GM18870 (cell line): ENCODE results near the gene GRIK4.

Source experiments
- ATAC-seq: cut with Tn5 transposase; IDR thresholded peaks from one replicate; pipeline ENCODE4 v1.9.1; 2021; ENCODE audit warnings: moderate library complexity; ENCODE audit not compliant: unreplicated experiment

GRIK4 gene

DNA sequence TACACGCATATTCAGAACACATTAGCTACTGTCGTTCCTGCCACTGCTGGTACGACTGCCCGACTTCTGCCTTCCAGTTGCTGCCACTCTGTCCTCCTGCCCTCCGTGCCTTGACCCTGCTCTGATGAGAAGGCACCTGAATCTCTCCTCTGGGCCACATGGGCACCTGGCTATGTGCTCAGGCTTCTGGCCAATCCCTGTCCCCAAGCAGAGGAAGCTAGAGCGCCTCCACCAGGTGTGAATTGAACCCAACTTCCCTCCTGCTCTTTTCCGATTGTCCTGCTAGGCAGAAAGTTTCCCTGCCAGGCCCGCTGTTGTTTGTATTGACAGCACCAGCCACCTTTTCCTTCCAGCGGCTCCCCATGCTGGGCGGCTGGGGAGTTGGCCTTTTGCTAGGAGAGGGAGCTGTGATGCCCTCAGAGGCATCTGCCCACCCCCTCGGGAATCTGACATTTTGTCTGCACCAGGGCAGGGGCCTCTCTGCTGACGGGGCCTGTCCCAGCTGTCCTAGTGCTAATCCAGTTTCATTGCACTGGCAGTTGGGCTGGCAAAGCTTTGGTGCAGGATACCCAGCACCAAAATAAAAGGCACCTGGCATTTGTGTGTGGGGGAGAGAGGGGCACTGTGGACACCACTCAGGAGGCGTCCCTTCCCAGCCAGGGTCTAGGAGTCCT, 118.0 kb downstream of the GRIK4 start:
- ATAC-seq, result no peak

DNA sequence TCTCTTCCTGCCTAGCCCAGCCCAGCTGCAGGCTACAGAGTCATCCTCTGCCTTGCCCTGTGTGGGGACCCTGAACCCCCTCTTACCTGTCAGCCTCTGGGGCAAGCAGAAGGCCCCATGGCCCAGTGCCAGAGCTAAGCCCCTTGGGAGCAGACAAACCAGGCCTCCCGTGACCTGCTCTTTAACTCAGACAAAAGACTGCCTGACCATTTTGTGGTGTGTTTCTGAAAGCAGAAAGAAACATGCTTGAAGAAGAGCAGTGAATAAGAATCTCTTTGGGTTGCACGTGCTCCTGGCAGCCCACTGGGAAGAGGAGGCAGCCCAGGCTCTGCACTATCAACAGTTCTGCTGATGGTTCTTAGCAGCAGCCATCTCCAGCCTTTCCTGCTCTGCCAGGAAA, 118.6 kb downstream of the GRIK4 start:
- no peak for ATAC-seq

DNA sequence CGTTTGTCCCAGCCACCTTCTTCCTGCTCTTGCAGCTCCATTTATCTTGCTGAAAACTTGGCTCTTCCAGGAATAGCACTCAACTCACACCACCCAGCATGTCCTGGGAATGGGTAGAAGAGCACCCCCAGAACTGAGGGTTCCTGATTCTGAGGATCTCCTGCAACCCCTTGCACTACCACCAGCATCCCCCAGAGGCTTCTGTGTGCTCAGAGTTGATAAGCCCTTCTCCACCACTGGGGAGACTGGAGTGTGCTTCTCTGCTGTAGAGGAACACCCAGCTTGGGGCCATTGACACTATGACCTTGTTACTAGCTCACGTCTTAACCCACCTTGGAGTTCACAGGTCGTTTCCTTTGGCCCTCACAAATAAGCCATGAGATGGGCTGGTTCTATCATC, 121.0 kb downstream of the GRIK4 start:
- ATAC-seq, result no peak

DNA sequence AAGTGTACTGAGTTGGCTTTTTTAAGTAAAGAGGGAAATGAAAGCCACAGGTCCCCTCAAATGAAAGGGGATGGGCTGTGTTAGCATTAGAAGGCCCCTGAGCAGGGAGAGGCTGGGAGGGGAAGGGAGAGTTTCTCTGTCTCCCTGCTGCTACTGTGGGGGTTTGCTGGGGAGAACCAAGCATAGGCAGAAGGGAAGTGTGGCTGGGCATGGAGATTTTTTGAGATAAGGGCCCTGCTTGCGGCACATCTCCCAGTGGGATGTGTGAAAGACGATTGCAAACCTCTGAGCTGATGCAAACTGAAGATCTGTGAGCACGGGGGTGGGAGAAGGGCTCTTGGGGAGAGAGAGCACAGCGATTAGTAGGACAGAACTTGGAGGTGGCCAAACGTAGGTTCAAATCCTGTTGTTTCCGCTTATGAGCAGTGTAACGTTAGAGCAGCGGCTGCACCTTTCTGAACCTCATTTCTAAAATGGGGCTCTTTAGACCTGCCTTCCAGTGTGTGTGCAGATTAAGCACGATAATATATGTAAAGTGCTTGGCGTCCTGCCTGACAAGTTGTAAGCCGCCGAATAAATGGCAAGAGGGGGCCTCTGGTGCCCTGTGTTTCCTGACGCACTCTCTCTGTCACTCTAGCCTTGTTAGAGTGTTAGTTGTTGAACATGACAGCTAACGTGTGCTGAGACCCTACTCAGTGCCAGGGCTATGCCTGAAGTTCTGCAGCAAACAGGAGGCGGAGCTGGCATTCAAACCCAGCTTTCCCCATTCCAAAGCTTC, 122.3 kb downstream of the GRIK4 start:
- ATAC-seq, result no peak

DNA sequence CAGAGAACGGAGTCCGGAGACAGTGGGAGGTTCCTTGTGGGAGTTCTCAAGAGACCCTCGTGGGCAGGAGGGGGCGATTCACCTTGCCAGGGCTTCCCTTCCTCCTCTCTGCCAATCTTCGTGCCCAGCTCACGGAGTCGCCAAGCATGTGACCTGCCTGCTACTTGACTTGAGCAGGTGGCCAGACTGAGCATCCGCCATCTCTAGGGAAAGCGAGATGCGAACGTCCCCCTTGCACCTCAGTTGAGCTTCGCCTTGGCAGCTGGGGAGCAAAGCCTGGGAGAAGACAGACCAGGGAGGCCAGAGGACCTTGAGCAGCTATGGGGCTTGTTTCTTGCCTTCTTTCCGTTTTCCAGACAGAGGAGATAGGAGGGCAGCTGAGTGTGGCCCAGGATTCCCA, 123.2 kb downstream of the GRIK4 start:
- ATAC-seq, result no peak

DNA sequence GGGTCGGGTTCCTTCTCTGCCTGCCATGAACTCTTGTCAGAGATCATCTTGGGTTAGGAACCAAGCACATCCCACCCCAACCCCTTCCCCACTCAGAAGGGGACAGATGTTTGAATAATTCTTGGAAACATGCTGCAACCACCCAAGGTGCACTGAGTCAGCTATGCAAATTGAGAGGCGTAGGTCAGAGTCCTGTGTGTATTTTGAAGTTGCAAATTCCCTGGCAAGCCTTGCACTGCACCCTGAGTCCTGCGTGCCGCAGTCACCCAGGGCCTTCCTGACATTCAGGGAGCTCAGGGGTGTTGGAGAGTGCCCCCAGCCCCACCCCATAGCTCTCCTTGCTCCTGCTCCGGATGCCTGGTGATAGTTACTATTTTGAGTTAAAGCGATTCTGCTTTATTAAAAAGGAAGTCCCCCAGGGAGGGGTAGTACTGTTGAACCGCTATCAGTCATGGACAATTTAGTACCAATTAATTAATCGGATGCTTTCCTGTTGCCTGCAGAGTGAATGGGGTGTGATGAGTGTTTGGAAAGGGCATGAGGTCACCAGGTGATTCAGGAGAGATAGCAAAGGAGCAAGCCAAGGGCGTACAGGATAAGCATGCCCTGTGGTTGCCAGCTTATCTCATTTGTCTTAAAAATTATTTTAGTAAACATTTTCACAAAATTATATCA, 123.7 kb downstream of the GRIK4 start:
- ATAC-seq, result no peak

DNA sequence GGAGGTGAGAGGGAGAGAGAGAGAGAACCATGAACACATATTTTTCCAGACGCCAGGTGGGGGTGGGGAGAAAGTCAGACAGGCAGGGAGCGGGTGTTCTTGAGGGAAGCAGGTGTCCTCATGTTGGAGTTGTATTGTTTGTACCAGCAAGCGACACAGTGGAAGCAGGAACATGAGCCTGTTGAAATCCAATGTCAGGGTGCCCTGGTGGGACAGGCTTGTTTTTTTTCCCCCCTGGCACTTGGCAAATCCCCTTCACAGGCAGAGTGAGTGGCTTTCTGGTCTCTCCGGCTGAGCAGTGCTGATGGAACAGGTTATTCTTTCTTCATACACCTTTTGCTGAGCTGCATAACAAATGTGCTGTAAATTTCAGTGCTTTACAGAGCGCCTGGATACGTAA, 125.6 kb downstream of the GRIK4 start:
- ATAC-seq, result no peak

DNA sequence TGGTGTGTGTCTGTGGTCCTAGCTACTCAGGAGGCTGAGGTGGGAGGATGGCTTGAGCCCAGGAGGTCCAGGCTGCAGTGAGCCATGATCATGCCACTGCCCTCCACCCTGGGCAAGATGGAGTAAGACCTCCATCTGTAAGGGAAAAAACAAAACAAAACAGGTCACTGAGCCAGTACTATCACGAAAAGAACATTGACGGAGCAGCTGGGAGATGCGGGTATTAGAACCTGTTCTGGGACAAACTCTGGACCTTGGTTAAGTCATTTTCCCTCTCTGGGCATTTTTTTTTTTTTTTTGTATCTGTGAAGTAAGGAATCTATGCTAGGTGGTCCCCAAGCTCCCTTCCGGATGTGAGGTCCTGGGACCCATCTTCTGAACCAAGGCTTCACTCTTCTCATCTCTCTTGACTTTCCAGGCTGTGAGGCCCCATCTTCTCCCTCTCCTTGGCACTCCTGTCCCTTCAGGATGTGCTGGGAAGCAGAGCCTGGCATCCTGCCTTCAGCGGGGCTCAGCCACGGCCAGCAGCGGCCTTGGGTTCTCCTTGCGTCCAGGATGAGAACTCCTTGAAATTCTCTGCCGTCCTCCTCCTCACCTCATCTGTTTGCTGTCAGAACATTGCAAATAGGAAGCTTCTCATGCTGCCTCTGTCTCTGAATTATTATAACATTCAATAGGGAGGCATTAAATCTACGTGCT, 130.8 kb downstream of the GRIK4 start:
- ATAC-seq, result no peak

DNA sequence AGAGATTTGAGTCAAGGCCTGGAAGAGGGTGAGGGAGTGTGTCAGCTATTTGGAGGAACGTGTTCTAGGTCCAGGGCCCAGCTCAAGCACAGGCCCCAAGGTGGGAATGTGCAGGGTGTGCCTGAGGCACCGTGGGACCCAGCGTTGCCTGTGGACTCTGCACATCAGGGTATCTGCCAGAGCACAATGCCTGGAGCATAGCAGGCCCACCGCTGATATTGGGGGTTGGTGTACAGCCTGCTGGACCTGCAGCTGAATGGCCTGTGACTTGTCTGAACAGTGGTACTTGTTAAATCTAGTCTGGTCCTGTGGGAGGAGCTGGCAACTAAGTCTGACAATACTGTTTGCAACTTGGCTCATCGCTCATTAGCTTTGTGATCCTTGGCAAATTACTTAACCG, 131.7 kb downstream of the GRIK4 start:
- no peak for ATAC-seq

DNA sequence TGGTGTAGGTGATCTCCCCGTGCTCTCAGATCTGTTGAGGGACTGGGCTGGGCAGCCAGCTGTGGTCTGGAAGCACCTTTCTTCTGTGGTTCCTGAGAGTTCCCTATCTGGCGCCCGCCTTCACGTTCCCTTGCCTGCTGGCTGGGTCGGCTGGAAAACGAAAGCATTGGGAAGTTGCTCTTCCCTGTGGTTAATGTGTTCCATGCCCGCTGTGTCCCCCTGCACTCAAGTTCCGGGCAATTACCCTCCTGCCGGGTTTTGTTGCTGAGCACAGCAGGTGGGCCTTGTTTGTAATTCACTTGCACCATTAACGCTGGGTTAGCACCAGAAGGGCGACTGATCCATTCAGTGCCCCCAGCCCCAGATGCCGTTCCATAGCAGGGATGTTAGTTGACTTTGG, 134.1 kb downstream of the GRIK4 start:
- no peak for ATAC-seq

DNA sequence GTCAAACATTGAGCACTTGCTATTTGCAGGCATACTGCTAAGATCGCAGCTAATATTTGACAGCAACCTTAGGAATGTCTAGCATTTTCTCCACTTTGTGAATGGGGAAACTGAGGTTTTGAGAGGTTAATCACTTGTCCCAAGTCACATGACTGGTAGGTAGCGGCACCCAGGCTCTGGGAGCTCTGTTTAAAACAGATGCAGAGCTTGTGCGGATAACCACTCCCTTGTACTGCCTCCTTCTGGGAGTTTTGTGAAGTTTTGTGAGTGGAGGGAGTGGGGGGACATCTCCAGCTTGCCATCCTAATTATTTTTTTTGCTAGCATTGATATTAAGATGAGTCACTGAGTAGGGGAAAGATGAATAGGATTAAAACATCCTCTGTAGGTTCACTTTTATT, 134.7 kb downstream of the GRIK4 start:
- ATAC-seq, result no peak

DNA sequence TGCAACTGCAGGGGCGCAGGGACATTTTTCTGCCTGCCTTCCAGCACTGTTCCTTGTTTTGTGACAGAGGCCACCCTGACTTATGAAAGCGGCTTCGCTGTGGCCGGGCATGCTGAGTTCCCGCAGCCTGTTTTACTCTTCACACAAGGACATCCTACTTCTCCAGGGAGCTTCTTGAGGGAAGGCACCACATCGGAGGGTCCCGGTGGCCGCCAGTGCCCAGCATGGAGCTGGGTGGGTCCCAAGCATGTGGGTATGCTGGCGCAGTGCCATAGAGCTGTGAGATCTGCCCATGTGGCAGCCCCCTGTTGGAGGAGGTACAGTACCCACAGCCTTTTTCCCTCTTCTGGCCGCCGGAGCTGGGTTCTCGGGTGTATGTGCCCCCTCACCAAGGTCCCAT, 136.1 kb downstream of the GRIK4 start:
- no peak for ATAC-seq

DNA sequence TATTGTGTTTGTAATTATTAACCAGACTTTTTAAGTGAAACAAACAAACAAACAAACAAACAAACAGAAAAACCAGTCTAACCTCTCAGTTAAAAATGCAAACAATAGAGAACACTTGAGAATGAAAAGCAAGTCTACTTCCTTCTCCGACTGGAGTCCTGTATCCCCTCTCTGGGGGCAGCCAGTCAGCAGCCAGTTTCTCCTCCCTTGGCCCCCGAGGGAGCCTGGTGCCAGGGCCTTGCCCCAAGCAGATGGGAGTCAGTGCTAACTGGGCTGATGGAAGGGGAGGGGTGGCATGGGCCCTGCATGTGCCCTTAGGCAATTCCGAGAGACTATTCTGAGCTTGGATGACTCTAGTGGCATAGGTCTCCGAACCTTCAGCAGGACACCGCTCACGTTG, 137.2 kb downstream of the GRIK4 start:
- no peak for ATAC-seq

DNA sequence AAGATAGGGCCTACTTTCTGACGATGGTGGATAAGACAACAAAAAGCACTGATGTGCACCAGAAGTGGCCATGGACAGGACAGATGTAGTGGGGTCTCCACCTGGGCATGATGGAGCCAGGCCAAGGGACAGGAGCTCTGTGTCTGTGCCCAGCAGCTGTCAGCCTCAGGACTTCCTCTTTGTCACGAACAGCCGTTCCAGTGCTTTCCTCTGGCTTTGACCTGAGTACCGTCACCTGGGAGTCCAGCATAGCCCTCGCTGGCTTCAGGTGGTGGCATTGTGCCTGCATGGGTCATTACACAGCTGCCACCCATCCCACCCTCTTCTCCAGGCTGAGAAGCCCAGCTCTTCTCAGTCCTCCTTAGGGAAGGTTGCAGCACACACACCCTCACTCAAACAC, 137.8 kb downstream of the GRIK4 start:
- no peak for ATAC-seq

DNA sequence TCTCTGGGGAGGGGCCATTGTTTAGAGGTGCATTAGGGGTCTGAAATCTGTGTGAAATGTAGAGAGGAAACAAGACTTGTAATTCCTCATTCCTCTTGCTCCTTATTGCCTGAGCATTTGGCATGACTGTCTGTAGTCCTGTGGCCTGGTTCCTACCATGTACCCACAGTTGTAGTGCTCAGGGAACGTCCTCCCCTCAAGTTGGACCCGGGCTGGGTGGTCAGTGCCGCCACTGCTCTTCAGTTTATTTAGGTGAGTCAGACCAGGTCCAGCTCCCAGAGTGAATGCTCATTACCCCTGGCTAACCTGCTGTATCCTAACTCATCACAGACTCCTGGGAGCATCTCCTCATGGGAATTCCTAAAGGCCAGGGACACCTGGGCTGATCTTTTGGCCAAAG, 139.8 kb downstream of the GRIK4 start:
- no peak for ATAC-seq

DNA sequence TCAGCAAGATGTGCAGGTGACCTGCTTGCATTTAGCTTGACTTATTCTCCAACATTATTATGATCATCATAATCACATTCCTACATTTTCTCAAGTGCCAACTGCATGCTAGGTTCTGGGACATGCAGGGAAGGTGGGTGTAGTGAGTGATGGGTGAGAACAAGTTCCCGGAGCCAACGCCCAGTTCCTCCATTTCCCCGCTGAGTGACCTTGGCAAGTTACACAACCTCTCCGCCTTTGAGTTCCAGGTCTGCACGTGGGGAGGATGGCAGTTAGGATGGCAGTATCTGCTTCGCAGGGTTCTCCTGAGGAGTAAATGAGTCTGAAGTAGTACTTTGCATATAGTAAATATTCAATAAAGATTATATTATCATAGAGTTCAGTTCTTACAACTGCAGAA, 140.3 kb downstream of the GRIK4 start:
- ATAC-seq, result no peak

DNA sequence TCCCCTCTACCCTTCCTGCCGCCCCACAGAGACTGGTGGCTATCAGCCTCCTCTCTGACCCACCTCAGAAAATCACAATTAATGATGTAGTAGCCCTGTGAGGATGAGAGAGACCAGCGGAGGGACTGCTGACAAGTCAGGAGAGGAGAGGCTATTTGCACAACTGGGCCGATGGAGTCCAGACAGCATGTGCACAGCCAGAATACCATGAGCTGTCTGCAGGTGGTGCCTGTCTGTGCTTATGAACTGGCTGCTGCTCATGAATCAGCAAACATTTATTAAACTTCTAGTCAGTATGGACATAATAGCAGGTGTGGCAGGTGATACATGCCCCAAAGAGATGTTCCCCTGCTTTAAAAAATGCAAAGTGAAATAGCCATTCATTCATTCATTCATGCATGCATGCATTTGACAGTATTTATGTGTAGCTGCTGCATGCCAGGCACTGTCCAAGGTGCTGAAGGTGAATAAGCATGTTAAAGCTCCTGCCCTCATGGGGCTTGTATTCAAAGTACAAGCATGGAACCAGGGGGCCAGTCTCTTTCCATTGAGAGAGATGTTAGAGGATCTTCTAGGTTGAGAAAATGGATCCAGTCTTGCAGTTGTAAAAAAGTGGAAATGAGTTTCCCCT, 141.3 kb downstream of the GRIK4 start:
- ATAC-seq, result no peak

DNA sequence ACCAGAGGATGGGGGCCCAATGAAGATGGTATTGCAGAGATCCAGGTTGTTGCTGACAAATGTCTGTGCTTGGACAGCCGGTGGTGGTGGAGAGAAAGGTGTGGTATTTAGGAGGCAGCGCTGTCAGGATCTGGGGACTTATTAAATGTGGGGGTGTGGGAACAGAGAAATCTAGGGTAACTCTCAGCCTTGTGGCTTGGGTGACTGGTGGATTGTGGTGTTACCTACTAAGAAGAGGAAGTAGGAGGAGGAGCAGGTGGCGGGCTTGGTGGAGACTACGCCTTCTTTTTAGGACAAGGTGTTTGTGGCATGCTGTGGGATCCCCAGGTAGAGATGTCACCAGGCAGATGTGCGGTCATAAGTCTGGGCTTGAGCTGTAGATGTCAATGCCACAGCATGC, 144.0 kb downstream of the GRIK4 start:
- ATAC-seq, result no peak

DNA sequence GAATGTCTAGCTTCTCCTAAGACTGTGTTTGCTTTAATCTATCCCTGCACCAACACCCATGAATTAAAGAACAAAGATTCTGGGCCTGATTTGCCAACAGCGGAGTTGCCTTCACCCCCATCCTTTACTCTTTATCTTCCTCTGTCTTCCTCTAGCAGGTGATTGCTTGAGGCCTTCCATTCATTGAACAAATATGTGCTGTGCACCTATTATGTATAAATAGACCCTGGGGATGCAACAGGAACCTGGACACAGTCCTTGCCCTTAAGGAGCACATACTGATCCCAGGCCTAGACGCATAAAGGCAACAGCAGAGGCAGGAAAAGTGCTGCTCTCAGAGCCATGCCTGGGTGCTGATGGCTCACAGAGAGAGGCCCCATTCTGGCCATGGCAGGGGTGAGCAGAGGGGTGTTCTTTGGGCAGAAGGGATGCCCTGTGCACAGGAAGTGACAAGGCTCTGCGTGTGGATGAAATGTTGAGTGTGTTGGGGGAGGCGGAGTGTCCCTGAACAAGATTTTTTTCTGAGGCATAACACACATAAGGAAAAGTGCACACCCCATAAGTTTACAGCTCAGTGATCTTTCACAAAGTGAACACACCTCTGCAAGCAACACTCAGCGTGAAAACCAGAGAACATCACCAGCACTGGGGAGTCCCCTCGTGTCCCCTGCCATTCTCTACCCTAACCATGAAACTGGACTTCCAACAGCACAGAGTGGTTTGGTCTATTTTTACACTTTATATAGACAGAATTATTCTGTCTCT, 145.9 kb downstream of the GRIK4 start:
- ATAC-seq, result peak; percentile 58

DNA sequence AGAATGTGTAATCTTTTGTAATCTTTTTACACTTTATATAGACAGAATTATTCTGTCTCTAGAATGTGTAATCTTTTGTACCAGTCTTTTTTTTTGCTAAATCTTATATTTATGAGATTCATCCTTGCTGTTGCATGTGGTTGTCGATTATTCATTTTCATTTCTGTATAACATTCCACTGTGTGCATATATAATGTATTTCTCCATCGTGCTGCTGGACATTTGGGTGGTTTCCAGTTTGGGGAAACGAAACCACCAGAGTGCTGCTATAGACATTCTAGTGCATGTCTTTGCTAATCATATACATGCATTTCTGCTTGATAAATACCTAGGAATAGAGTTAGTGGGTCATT, 146.5 kb downstream of the GRIK4 start:
- peak; percentile 55 for ATAC-seq

DNA sequence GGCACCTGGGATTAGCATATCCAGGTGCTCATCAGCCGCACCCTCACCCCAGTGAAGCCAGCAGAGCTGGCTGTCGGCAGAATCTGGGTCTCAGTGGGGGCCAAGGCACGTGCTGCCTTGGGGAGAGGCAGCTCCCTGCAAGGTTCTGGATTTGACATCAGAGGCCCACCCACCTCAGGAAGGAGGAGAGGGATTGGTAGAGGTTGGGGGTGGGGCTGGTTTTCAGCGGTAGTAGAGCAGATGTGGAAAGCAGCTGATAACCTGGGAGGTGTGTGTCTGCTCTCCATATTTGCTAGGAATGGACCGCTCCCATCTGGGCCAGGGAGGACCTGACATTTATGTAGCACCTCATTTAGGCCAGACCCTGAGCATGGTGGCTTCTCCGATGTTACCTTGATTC, 147.5 kb downstream of the GRIK4 start:
- no peak for ATAC-seq
